Liver (tissue), 9 donors: ENCODE measurements around the gene MAP3K13. TPM values are rescaled to one million over a fixed set of nuclear protein-coding genes. Genes with fewer than 3 reads are reported as not detected.

Experiments
- DNase-seq: peaks from one replicate; pipeline ENCODE4 v3.0.0-alpha.2; 2017; ENCODE audit warnings: low spot score
- H3K27ac ChIP-seq, 2 donors: one replicate each; pipeline ENCODE4 v1.7.0; 2013; ENCODE audit warnings: inconsistent platforms in 2 of 2, low read length in 2 of 2, control low read depth in 1 of 2, low read depth in 1 of 2, mild to moderate bottlenecking in 1 of 2
- H3K27me3 ChIP-seq, 4 donors: one replicate each; pipeline versions ENCODE4 v1.6.1 to v1.7.0; 2013; ENCODE audit warnings: low read length in 3 of 4, inconsistent platforms in 1 of 4, mild to moderate bottlenecking in 1 of 4, moderate library complexity in 1 of 4; ENCODE audit not compliant: control insufficient read depth in 4 of 4, insufficient read depth in 4 of 4
- H3K36me3 ChIP-seq, 4 donors: one replicate each; pipeline versions ENCODE4 v1.6.1 to v1.7.0; 2013; ENCODE audit warnings: low read length in 3 of 4, mild to moderate bottlenecking in 3 of 4, low read depth in 1 of 4, moderate library complexity in 1 of 4; ENCODE audit not compliant: control insufficient read depth in 4 of 4, insufficient read depth in 3 of 4
- H3K4me1 ChIP-seq, 4 donors: one replicate each; pipeline versions ENCODE4 v1.6.1 to v1.7.0; 2013; ENCODE audit warnings: low read length in 3 of 4, mild to moderate bottlenecking in 3 of 4, moderate library complexity in 1 of 4; ENCODE audit not compliant: control insufficient read depth in 4 of 4, insufficient read depth in 4 of 4
- H3K4me3 ChIP-seq, 3 donors: one replicate each; pipeline versions ENCODE4 v1.6.1 to v1.7.0; 2013; ENCODE audit warnings: low read length in 3 of 3, control low read depth in 1 of 3, low read depth in 1 of 3, mild to moderate bottlenecking in 1 of 3
- H3K9ac ChIP-seq, 2 donors: one replicate each; pipeline ENCODE4 v1.7.0; 2013; ENCODE audit warnings: low read length in 2 of 2, mild to moderate bottlenecking in 2 of 2, moderate library complexity in 2 of 2, control low read depth in 1 of 2, low read depth in 1 of 2
- H3K9me3 ChIP-seq, 4 donors: one replicate each; pipeline versions ENCODE4 v1.6.1 to v1.7.0; 2013; ENCODE audit warnings: low read length in 3 of 4; ENCODE audit not compliant: control insufficient read depth in 4 of 4
- EGR1 ChIP-seq, 2 donors: IDR thresholded peaks; 2 replicates each; pipeline ENCODE4 v1.6.1; 2016 to 2018; ENCODE audit warnings: antibody characterized with exemption in 2 of 2, low read depth in 2 of 2
- GABPA ChIP-seq, 2 donors: IDR thresholded peaks in 1 of 2; conservative IDR thresholded peaks in 1 of 2; 2 replicates each; pipeline ENCODE4 v1.6.1; 2016; ENCODE audit warnings: antibody characterized with exemption in 2 of 2, mild to moderate bottlenecking in 1 of 2, moderate library complexity in 1 of 2
- HNF4A ChIP-seq, 2 donors: conservative IDR thresholded peaks; 2 replicates each; pipeline ENCODE4 v1.6.1; 2016; ENCODE audit warnings: antibody characterized with exemption in 2 of 2, mild to moderate bottlenecking in 2 of 2
- HNF4G ChIP-seq: IDR thresholded peaks from 2 replicates; pipeline ENCODE4 v1.6.1; 2016; ENCODE audit warnings: antibody characterized with exemption
- JUND ChIP-seq, 2 donors: IDR thresholded peaks; 2 replicates each; pipeline ENCODE4 v1.6.1; 2016; ENCODE audit warnings: antibody characterized with exemption in 2 of 2
- NR2F2 ChIP-seq: IDR thresholded peaks from 2 replicates; pipeline ENCODE4 v1.6.1; 2016; ENCODE audit warnings: antibody characterized with exemption
- RXRA ChIP-seq, 2 donors: IDR thresholded peaks; 2 replicates each; pipeline ENCODE4 v1.6.1; 2017 to 2018; ENCODE audit warnings: antibody characterized with exemption in 2 of 2, mild to moderate bottlenecking in 1 of 2
- SP1 ChIP-seq: IDR thresholded peaks from 2 replicates; pipeline ENCODE4 v1.6.1; 2018; ENCODE audit warnings: antibody characterized with exemption, mild to moderate bottlenecking
- TAF1 ChIP-seq: conservative IDR thresholded peaks from 2 replicates; pipeline ENCODE4 v1.6.1; 2016; ENCODE audit warnings: antibody characterized with exemption, mild to moderate bottlenecking
- YY1 ChIP-seq: IDR thresholded peaks from 2 replicates; pipeline ENCODE4 v1.6.1; 2016; ENCODE audit warnings: antibody characterized with exemption, mild to moderate bottlenecking
- WGBS: extraction: QIAGEN DNeasy Blood & Tissue Kit; methylation state at CpG from one replicate; pipeline ENCODE4 v1.1.7; 2013; 5-methylcytosine and 5-hydroxymethylcytosine counted together
- polyA plus RNA-seq, 2 donors: library from polyadenylated mRNA; stranded (reverse) in 1 of 2; unstranded in 1 of 2; fragments of 200-250 nt in 1 of 2; fragments of >200 nt in 1 of 2; fragmentation: Nextera tagmentation in 1 of 2; extraction: Ambion mirVana in 1 of 2; gene quantifications; one replicate each; pipeline versions ENCODE4 v1.2.1 to v1.2.3, GENCODE V29; 2013 to 2015
- total RNA-seq, 2 donors: library from RNA; depleted of rRNA; stranded (reverse); fragments of >200 nt; gene quantifications; one replicate each; pipeline ENCODE4 v1.2.3, GENCODE V29; 2014
- TF ChIP-seq, protein P1 (sequence below): IDR thresholded peaks from 2 replicates; pipeline ENCODE4 v1.6.1; 2016; ENCODE audit warnings: antibody characterized with exemption
- TF ChIP-seq, protein P2 (sequence below): IDR thresholded peaks from 2 replicates; pipeline ENCODE4 v1.6.1; 2016; ENCODE audit warnings: antibody characterized with exemption
- TF ChIP-seq, protein P3 (sequence below): IDR thresholded peaks from 2 replicates; pipeline ENCODE4 v1.6.1; 2016; ENCODE audit warnings: antibody characterized with exemption
- TF ChIP-seq, protein P4 (sequence below): fragments of 150-350 bp; IDR thresholded peaks from 2 replicates; pipeline ENCODE4 v1.5.1; 2017; ENCODE audit warnings: improper control_type of control experiment, low read depth, low read length; ENCODE audit not compliant: missing input control
- TF ChIP-seq, protein P5 (sequence below): IDR thresholded peaks from 2 replicates; pipeline ENCODE4 v1.6.1; 2016; ENCODE audit warnings: antibody characterized with exemption, mild to moderate bottlenecking
- donor health status: healthy.
- donor health status: healthy.
- donor health status: healthy.
- donor health status: healthy.
- donor health status: healthy.

MAP3K13 gene
- total and polyA plus RNA-seq, 4 donors, result 11.3 to 38.1 (median 26.5) TPM

DNA sequence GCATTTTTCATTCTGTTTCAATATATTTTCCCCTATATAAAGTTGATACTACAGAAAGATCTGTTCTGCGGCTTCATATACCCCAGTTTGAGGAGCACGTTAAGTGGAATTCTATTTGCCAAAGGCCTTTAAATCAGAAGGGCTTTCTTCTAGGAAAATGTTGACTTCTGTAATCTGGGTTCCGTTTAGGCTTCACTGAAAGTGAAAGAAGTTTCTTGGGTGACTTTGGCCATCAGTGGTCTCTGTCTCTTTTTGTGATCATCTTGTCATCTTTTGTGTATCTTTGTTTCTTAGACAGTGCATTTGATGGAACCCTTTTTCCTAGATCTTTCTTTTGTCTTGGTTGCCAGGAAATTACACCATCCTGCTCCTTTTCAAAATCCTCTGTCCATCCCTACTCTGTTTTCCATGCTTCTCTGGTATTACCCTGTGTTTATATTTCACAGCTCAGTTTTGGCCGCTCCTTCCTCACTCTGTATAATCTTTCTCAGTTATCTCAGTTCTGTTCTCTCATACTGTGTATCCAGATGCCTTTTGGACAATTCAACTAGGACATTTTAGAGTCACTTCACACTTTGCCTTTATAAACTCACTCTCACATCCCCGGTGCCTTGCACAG, 40.7 kb upstream of the MAP3K13 start:
- Histone ChIP-seq H3K27me3 (no peaks in the 10 kb centered on the region), H3K27ac (no peak overlapping the region), H3K4me1 (peaks cover 2 to 11% (median 8%) of the 10 kb centered on the region in 4 donors), H3K9me3 (no peaks in the 10 kb centered on the region), H3K9ac (no peak overlapping the region), H3K36me3 (no peaks in the 10 kb centered on the region), H3K4me3 (no peak overlapping the region)
- TF ChIP-seq SP1 (no peak), EGR1 (IDR thresholded peaks at IDR 0.05; ENCODE audit: low read depth in 2 of 2) (no peak), GABPA (IDR thresholded peaks at IDR 0.05 in 1 of 2, conservative IDR thresholded peaks at IDR 0.05 in 1 of 2) (no peak), YY1 (no peak), HNF4G (no peak), RXRA (IDR thresholded peaks at IDR 0.05) (no peak), TAF1 (no peak), NR2F2 (no peak), JUND (IDR thresholded peaks at IDR 0.05) (no peak), HNF4A (conservative IDR thresholded peaks at IDR 0.05) (no peak)
- TF ChIP-seq, protein P1, sequence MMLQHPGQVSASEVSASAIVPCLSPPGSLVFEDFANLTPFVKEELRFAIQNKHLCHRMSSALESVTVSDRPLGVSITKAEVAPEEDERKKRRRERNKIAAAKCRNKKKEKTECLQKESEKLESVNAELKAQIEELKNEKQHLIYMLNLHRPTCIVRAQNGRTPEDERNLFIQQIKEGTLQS, result no peak
- TF ChIP-seq, protein P2, sequence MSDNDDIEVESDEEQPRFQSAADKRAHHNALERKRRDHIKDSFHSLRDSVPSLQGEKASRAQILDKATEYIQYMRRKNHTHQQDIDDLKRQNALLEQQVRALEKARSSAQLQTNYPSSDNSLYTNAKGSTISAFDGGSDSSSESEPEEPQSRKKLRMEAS, result no peak
- TF ChIP-seq, protein P3, sequence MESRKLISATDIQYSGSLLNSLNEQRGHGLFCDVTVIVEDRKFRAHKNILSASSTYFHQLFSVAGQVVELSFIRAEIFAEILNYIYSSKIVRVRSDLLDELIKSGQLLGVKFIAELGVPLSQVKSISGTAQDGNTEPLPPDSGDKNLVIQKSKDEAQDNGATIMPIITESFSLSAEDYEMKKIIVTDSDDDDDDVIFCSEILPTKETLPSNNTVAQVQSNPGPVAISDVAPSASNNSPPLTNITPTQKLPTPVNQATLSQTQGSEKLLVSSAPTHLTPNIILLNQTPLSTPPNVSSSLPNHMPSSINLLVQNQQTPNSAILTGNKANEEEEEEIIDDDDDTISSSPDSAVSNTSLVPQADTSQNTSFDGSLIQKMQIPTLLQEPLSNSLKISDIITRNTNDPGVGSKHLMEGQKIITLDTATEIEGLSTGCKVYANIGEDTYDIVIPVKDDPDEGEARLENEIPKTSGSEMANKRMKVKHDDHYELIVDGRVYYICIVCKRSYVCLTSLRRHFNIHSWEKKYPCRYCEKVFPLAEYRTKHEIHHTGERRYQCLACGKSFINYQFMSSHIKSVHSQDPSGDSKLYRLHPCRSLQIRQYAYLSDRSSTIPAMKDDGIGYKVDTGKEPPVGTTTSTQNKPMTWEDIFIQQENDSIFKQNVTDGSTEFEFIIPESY, result no peak
- TF ChIP-seq, protein P4, sequence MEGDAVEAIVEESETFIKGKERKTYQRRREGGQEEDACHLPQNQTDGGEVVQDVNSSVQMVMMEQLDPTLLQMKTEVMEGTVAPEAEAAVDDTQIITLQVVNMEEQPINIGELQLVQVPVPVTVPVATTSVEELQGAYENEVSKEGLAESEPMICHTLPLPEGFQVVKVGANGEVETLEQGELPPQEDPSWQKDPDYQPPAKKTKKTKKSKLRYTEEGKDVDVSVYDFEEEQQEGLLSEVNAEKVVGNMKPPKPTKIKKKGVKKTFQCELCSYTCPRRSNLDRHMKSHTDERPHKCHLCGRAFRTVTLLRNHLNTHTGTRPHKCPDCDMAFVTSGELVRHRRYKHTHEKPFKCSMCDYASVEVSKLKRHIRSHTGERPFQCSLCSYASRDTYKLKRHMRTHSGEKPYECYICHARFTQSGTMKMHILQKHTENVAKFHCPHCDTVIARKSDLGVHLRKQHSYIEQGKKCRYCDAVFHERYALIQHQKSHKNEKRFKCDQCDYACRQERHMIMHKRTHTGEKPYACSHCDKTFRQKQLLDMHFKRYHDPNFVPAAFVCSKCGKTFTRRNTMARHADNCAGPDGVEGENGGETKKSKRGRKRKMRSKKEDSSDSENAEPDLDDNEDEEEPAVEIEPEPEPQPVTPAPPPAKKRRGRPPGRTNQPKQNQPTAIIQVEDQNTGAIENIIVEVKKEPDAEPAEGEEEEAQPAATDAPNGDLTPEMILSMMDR, result no peak
- TF ChIP-seq, protein P5, sequence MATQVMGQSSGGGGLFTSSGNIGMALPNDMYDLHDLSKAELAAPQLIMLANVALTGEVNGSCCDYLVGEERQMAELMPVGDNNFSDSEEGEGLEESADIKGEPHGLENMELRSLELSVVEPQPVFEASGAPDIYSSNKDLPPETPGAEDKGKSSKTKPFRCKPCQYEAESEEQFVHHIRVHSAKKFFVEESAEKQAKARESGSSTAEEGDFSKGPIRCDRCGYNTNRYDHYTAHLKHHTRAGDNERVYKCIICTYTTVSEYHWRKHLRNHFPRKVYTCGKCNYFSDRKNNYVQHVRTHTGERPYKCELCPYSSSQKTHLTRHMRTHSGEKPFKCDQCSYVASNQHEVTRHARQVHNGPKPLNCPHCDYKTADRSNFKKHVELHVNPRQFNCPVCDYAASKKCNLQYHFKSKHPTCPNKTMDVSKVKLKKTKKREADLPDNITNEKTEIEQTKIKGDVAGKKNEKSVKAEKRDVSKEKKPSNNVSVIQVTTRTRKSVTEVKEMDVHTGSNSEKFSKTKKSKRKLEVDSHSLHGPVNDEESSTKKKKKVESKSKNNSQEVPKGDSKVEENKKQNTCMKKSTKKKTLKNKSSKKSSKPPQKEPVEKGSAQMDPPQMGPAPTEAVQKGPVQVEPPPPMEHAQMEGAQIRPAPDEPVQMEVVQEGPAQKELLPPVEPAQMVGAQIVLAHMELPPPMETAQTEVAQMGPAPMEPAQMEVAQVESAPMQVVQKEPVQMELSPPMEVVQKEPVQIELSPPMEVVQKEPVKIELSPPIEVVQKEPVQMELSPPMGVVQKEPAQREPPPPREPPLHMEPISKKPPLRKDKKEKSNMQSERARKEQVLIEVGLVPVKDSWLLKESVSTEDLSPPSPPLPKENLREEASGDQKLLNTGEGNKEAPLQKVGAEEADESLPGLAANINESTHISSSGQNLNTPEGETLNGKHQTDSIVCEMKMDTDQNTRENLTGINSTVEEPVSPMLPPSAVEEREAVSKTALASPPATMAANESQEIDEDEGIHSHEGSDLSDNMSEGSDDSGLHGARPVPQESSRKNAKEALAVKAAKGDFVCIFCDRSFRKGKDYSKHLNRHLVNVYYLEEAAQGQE, result no peak
- 76% methylated on average over 5 of the region's 5 CpGs for WGBS
- DNase-seq, result no peak
